ENCODE measurements around the gene C6orf132.

C6orf132 gene

GRCh38 chr6:42078386-42078785 is 64.0 kb downstream of the C6orf132 start:
- DNase-seq (ENCODE audit: low spot score), result no peak

- DNase-seq (ENCODE audit: low spot score), result peak; percentile 81
Measured at GRCh38 chr6:42075159-42075838, 67.1 kb downstream of the C6orf132 start.

GRCh38 chr6:42073287-42073686 is 69.1 kb downstream of the C6orf132 start:
- DNase-seq (ENCODE audit: low spot score), result no peak

- DNase-seq (ENCODE audit: low spot score), result no peak
Measured at GRCh38 chr6:42071881-42072583, 70.4 kb downstream of the C6orf132 start.

GRCh38 chr6:42068872-42069522 is 73.4 kb downstream of the C6orf132 start:
- DNase-seq (ENCODE audit: low spot score), result no peak

- no peak for DNase-seq (ENCODE audit: low spot score)
Measured at GRCh38 chr6:42068173-42068572, 74.2 kb downstream of the C6orf132 start.

GRCh38 chr6:42066156-42066675 is 76.2 kb downstream of the C6orf132 start:
- no peak for DNase-seq (ENCODE audit: low spot score)

- no peak for DNase-seq (ENCODE audit: low spot score)
Measured at GRCh38 chr6:42059743-42060142, 82.7 kb downstream of the C6orf132 start.

- DNase-seq (ENCODE audit: low spot score), result no peak
Measured at GRCh38 chr6:42053601-42054000, 88.8 kb downstream of the C6orf132 start.

GRCh38 chr6:42051268-42051653 is 91.2 kb downstream of the C6orf132 start:
- DNase-seq (ENCODE audit: low spot score), result no peak

Data from D341Med (cell line).